Astrocyte (in vitro differentiated cells and primary cell): ENCODE data around the gene OLA1.

Experiments
- EZH2 ChIP-seq: IDR thresholded peaks from 2 replicates; pipeline ENCODE4 v1.6.1; 2012; ENCODE audit warnings: mild to moderate bottlenecking, low read length, inconsistent platforms; ENCODE audit not compliant: insufficient read depth
- TF ChIP-seq, protein P1 (sequence below): IDR thresholded peaks from 2 replicates; pipeline ENCODE4 v1.5.1; 2011; ENCODE audit warnings: low read depth, mild to moderate bottlenecking, inconsistent platforms, low read length, moderate library complexity; ENCODE audit not compliant: insufficient read depth

DNA sequence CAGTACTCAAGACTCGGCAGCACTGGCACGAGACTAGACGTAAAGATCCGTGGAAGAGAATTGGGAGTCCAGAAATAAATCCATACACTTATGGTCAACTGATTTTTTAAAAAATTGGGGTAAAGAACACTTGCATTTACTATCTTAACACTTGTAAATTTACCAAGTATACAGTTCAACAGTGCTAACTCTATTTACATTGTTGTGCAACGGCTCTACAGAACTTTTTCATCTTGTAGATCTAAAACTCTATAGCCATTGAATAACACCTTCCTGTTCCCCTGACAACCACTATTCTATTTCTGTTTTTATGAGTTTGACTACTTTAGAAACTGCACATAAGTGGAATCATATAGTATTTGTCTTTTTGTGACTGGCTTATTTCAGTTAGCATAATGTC, 153.8 kb downstream of the OLA1 start:
- TF ChIP-seq, protein P1, sequence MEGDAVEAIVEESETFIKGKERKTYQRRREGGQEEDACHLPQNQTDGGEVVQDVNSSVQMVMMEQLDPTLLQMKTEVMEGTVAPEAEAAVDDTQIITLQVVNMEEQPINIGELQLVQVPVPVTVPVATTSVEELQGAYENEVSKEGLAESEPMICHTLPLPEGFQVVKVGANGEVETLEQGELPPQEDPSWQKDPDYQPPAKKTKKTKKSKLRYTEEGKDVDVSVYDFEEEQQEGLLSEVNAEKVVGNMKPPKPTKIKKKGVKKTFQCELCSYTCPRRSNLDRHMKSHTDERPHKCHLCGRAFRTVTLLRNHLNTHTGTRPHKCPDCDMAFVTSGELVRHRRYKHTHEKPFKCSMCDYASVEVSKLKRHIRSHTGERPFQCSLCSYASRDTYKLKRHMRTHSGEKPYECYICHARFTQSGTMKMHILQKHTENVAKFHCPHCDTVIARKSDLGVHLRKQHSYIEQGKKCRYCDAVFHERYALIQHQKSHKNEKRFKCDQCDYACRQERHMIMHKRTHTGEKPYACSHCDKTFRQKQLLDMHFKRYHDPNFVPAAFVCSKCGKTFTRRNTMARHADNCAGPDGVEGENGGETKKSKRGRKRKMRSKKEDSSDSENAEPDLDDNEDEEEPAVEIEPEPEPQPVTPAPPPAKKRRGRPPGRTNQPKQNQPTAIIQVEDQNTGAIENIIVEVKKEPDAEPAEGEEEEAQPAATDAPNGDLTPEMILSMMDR, result no peak
- TF ChIP-seq EZH2, result no peak
